Mesothelial cell of epicardium (in vitro differentiated cells): Measurements from ENCODE around the gene RIMKLB. TPM values are rescaled to one million over a fixed set of nuclear protein-coding genes. Genes with fewer than 3 reads are reported as not detected.
A peak's percentile ranks its signal among the peaks of the same experiment; 100 is the strongest.
"Not testable (repeated sequence)": the region's sequence is repeated elsewhere in the genome, so short reads cannot be mapped to it uniquely, and the experiment has no call there.

ENCODE experiments used
- DNase-seq, 2 experiments: peaks; one replicate each; pipeline ENCODE4 v3.0.0; 2021; ENCODE audit warnings: low spot score in 2 of 2; ENCODE audit not compliant: unreplicated experiment in 2 of 2
- H3K27ac Mint-ChIP-seq: 2 replicates; pipeline ENCODE4 v1.8.0; 2021; ENCODE audit warnings: mixed read lengths
- H3K27me3 Mint-ChIP-seq: 2 replicates; pipeline ENCODE4 v1.8.0; 2021; ENCODE audit warnings: low read depth, mixed read lengths
- H3K36me3 Mint-ChIP-seq: 2 replicates; pipeline ENCODE4 v1.8.0; 2021; ENCODE audit warnings: mixed read lengths
- H3K4me1 Mint-ChIP-seq: 2 replicates; pipeline ENCODE4 v1.8.0; 2021; ENCODE audit warnings: mixed read lengths
- H3K4me3 Mint-ChIP-seq: 2 replicates; pipeline ENCODE4 v1.8.0; 2021; ENCODE audit warnings: mild to moderate bottlenecking, moderate library complexity, mixed read lengths
- H3K9me3 Mint-ChIP-seq: 2 replicates; pipeline ENCODE4 v1.8.0; 2021; ENCODE audit warnings: mixed read lengths
- CTCF ChIP-seq: fragments of 200-600 bp; sonication (generic); IDR thresholded peaks from one replicate; pipeline ENCODE4 v1.5.0; 2021; ENCODE audit warnings: antibody characterized with exemption; ENCODE audit not compliant: unreplicated experiment
- total RNA-seq: library from RNA; stranded (reverse); gene quantifications from 3 replicates; pipeline ENCODE4 v1.2.1, GENCODE V29; 2021

Gene RIMKLB
- total RNA-seq, 1 donor from 2014 or later, result 124 TPM

GRCh38 chr12:8781381-8782127 is 83.8 kb downstream of the RIMKLB start:
- TF ChIP-seq CTCF, result no peak
- Mint-ChIP-seq H3K36me3 (peaks cover 3% of the 10 kb centered on the region), H3K27ac (peak overlapping the region; percentile 67), H3K27me3 (no peaks in the 10 kb centered on the region), H3K9me3 (no peaks in the 10 kb centered on the region), H3K4me1 (peaks cover 15% of the 10 kb centered on the region), H3K4me3 (no peak overlapping the region)
- no peak for DNase-seq

- Mint-ChIP-seq H3K27ac (no peak overlapping the region), H3K4me1 (peaks cover 20% of the 10 kb centered on the region), H3K4me3 (no peak overlapping the region), H3K36me3 (no peaks in the 10 kb centered on the region), H3K9me3 (no peaks in the 10 kb centered on the region), H3K27me3 (peaks cover 8% of the 10 kb centered on the region)
- TF ChIP-seq CTCF, result no peak
- no peak for DNase-seq
Observed at GRCh38 chr12:8784290-8784888, 86.6 kb downstream of the RIMKLB start.

GRCh38 chr12:8785499-8785898 is 87.7 kb downstream of the RIMKLB start:
- no peak for DNase-seq
- peaks cover 17% of the 10 kb centered on the region for H3K4me1 Mint-ChIP-seq
- H3K4me3 Mint-ChIP-seq, result no peak overlapping the region
- H3K27ac Mint-ChIP-seq, result no peak overlapping the region
- no peaks in the 10 kb centered on the region for H3K9me3 Mint-ChIP-seq
- no peaks in the 10 kb centered on the region for H3K36me3 Mint-ChIP-seq
- peaks cover 8% of the 10 kb centered on the region for H3K27me3 Mint-ChIP-seq
- TF ChIP-seq CTCF, result no peak

- H3K4me1 Mint-ChIP-seq, result peaks cover 13% of the 10 kb centered on the region
- not testable (repeated sequence) for H3K36me3 Mint-ChIP-seq, H3K9me3 Mint-ChIP-seq, H3K27ac Mint-ChIP-seq, DNase-seq, H3K27me3 Mint-ChIP-seq, H3K4me3 Mint-ChIP-seq
Observed at GRCh38 chr12:8787206-8787605, 89.4 kb downstream of the RIMKLB start.

GRCh38 chr12:8788706-8789105 is 90.9 kb downstream of the RIMKLB start:
- H3K27ac Mint-ChIP-seq, H3K27me3 Mint-ChIP-seq, DNase-seq, H3K36me3 Mint-ChIP-seq, H3K9me3 Mint-ChIP-seq: not testable (repeated sequence)
- H3K4me1 Mint-ChIP-seq, result peaks cover 11% of the 10 kb centered on the region
- peak overlapping the region; percentile 77 for H3K4me3 Mint-ChIP-seq

- peak overlapping the region; percentile 77 for H3K4me3 Mint-ChIP-seq
- not testable (repeated sequence) for H3K27me3 Mint-ChIP-seq, DNase-seq, H3K36me3 Mint-ChIP-seq, H3K27ac Mint-ChIP-seq
- peaks cover 14% of the 10 kb centered on the region for H3K9me3 Mint-ChIP-seq
- peaks cover 11% of the 10 kb centered on the region for H3K4me1 Mint-ChIP-seq
Observed at GRCh38 chr12:8789341-8790013, 91.7 kb downstream of the RIMKLB start.

- not testable (repeated sequence) for H3K27ac Mint-ChIP-seq, DNase-seq, H3K4me3 Mint-ChIP-seq, H3K27me3 Mint-ChIP-seq
- Mint-ChIP-seq H3K4me1 (peaks cover 11% of the 10 kb centered on the region), H3K9me3 (peaks cover 24% of the 10 kb centered on the region), H3K36me3 (peaks cover 16% of the 10 kb centered on the region)
Observed at GRCh38 chr12:8793226-8793625, 95.4 kb downstream of the RIMKLB start.

GRCh38 chr12:8794611-8795010 is 96.8 kb downstream of the RIMKLB start:
- Mint-ChIP-seq H3K36me3 (peaks cover 16% of the 10 kb centered on the region), H3K9me3 (peaks cover 29% of the 10 kb centered on the region)
- DNase-seq, H3K27ac Mint-ChIP-seq, H3K4me1 Mint-ChIP-seq, H3K4me3 Mint-ChIP-seq, H3K27me3 Mint-ChIP-seq: not testable (repeated sequence)
